HG02840 (cell line): Measurements from ENCODE around the gene FAM184B.

Experiments
- ATAC-seq: cut with Tn5 transposase; IDR thresholded peaks from one replicate; pipeline ENCODE4 v1.9.1; 2021; ENCODE audit warnings: mild to moderate bottlenecking, moderate library complexity, moderate number of reproducible peaks; ENCODE audit not compliant: unreplicated experiment, low FRiP score

FAM184B gene

DNA sequence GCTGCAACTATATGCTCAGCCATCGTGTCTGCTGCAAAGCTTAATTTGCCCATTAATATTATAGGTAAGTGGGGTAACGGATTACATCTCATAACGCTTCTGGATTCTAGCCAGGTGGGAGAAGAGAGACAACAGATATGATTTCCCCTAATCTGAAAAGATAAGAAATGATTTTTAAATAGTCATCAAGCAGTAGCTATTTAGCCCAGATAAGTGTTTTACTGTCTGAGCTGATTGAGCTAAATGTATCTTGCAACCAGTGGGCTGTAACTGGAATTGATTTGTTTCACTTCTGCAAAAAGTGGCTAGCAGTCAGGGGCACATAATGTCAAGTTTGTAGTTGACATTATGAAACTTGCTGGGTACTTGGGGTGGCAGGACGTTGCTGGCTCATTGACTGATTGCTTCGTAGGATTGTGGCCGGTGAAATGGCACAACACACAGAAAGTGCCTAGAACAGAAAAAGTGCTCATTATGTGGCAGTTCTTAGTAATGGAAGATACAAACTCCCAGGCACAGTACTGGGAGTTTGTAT, 185.9 kb downstream of the FAM184B start:
- ATAC-seq, result peak; percentile 56

DNA sequence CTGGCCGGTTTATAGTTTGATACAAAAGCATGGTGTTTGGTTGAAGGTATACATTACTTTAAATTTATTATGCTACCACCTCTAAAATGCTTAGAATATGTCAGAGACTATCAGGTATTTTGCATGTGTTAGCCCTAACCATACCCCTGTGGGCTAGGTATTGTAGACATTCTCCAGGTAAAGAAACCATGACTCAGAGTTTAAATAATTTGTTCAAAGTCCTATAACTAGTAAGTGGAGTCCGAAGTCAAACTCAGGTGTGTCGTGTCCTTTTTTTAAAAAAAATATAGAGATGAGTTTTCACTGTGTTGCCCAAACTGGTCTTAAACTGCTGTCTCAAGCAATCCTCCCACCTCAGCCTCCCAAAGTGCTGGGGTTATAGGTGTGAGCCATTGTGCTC, 192.1 kb downstream of the FAM184B start:
- no peak for ATAC-seq

DNA sequence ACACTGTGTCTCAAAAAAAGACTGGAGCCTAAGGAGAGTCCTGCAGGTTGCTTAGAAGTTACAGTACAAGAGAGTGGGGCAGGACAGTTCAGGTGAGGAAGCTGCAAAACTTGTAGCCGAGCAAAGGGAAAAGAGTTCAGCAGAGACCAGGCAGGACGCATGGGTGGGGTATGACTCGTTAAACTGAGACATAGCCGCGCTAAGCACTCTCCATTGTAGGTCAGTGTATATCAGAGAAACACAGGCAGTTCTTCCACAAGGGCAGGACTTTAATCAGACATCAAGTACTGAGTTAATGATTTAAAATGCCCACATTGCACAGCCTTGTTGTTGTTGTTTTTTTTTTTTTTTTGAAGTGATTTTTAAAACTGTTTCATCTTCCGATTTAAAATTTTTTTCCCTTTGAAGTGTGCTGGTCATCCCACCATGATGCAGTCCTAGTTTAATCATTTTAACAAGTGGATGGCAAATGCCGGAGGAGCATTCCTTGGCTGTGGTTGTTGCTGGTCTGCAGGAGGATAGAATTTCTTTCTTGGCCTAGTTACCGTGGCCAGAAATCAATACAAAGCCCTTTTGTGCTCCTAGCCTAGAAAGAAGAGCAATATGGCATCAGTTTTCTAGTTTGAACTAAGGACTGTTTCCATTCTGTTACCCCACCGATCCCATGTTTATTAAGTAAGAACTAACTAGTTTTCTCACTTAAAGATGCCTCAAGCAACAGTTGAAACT, 194.2 kb downstream of the FAM184B start:
- no peak for ATAC-seq

DNA sequence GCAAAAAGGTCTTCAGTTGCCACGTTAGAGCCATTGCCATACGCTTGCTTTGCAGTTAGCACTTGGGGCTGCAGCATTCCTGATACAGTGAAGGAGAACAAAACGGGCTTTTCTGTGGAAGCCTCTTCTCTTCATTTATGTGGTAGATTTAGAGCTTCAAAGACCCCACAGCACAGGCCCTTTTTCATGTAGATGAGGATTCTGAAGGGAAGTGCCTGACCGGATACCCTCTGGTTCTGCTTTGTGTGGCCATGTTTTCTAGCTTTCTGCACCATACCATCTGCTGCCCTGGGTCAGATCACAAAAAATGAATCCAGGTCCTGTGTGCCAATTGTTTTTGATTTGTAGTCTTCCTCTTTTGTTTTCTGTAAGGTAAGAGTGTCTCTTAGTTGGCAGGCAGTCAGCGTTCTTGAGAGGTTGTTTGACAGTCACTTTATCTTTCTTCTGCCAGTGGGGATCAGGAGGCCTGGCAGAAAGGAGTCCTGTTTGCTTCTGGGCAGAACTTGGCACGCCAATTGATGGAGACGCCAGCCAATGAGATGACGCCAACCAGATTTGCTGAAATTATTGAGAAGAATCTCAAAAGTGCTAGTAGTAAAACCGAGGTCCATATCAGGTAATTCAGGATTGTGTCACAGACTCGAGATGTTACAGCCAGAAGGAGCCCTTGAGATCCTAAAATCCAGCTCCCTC, 196.8 kb downstream of the FAM184B start:
- no peak for ATAC-seq

DNA sequence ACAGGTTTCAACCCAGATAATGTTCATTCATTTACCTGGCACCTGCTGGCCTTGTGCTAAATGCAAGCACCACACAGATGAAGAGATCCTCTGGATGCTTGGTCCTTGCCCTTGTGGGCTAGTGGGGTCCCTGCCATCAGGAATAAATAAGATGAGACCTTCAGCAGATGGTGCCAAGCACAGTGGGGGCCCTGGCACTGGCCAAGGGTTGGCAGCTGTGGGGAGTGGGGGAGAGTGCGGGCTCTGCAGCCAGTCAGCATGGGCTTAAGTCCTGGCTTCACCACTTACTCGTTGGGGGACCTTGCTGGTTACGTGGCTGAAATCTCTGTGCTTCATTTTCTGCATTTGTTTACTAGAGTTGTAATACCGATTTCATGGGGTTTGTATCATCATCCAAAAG, 197.5 kb downstream of the FAM184B start:
- no peak for ATAC-seq

DNA sequence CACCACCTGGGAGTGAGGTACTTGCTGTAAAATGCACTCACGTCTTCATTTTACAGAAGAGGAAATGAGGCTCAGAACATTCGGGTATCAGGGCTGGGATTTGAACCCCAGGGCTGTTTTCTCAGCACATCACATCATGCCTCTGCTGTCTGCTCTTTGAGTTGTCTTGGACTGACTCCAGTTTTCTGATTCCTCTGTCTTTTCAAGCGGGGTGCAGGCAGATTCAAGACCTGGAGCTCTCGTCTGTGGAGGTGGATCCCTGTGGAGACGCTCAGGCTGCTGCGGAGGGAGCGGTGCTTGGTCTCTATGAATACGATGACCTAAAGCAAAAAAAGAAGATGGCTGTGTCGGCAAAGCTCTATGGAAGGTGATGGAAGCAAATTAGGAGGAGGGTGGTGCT, 198.1 kb downstream of the FAM184B start:
- no peak for ATAC-seq

DNA sequence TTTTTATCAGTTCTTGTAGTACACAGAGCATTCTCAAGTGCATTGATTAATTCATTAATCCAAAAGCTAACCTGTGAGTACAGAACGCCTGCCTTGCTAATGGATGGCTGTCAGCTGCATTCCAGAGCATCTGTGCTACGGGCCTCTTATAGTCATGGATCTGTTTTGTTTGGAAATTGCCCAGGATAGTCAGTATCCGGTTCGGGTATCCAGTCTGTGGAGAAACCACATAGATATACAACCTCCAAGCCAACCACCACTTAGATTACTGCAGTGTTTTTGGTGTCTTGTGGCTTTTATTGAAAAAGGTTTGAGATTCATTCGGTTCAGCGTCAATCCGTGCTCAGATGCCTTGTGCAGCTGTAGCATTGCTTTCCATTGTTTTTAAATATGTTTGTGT, 200.5 kb downstream of the FAM184B start:
- no peak for ATAC-seq
